Gastroesophageal sphincter (tissue), 4 donors: ENCODE measurements around the gene LGMN. TPM values are rescaled to one million over a fixed set of nuclear protein-coding genes. Genes with fewer than 3 reads are reported as not detected.

ENCODE experiments used
- ATAC-seq: fragments of 150-250 bp; one replicate; pipeline ENCODE4 v1.9.1; 2016; ENCODE audit warnings: mild to moderate bottlenecking, moderate library complexity
- H3K27ac ChIP-seq, 4 donors: fragments of 200-600 bp; sonication (generic) in 3 of 4; 1 replicate in 3 of 4; 2 replicates in 1 of 4; pipeline ENCODE4 v1.5.1; 2016 to 2019
- H3K27me3 ChIP-seq: fragments of 200-600 bp; sonication (generic); one replicate; pipeline ENCODE4 v1.5.1; 2019
- H3K36me3 ChIP-seq, 2 donors: fragments of 200-600 bp; sonication (generic); one replicate each; pipeline ENCODE4 v1.5.1; 2019; ENCODE audit warnings: control low read depth in 1 of 2
- H3K4me1 ChIP-seq, 3 donors: fragments of 200-600 bp; sonication (generic); 1 replicate in 2 of 3; 2 replicates in 1 of 3; pipeline ENCODE4 v1.5.1; 2016 to 2019; ENCODE audit warnings: control low read depth in 2 of 3
- H3K4me3 ChIP-seq, 2 donors: fragments of 200-600 bp; sonication (generic); one replicate each; pipeline ENCODE4 v1.5.1; 2019; ENCODE audit warnings: mild to moderate bottlenecking in 1 of 2, moderate library complexity in 1 of 2
- H3K9me3 ChIP-seq, 3 donors: fragments of 200-600 bp; sonication (generic); one replicate each; pipeline ENCODE4 v1.5.1; 2017 to 2019; ENCODE audit warnings: control low read depth in 2 of 3
- EP300 ChIP-seq: sonication (generic); formaldehyde crosslinking; IDR thresholded peaks from one replicate; pipeline ENCODE4 v1.6.1; 2017; ENCODE audit warnings: antibody characterized with exemption, mild to moderate bottlenecking
- POLR2A ChIP-seq, 2 donors: fragments of 450-650 bp; IDR thresholded peaks; one replicate each; pipeline ENCODE4 v1.6.1; 2017; ENCODE audit warnings: antibody characterized with exemption in 2 of 2, mild to moderate bottlenecking in 2 of 2, moderate library complexity in 1 of 2
- POLR2AphosphoS5 ChIP-seq: sonication (generic); formaldehyde crosslinking; IDR thresholded peaks from one replicate; pipeline ENCODE4 v1.6.1; 2017; ENCODE audit warnings: antibody characterized with exemption
- WGBS, 2 donors: methylation state at CpG; one replicate each; pipeline ENCODE4 v1.1.5; 2018; ENCODE audit warnings: low coverage in 1 of 2; 5-methylcytosine and 5-hydroxymethylcytosine counted together
- total RNA-seq, 4 donors: library from RNA; depleted of rRNA; stranded (reverse); fragments of >200 nt; gene quantifications; one replicate each; pipeline ENCODE4 v1.1.0, GENCODE V29; 2016
- TF ChIP-seq, protein P1 (sequence below), 4 experiments: fragments of 200-600 bp in 2 of 4; fragments of 450-650 bp in 2 of 4; sonication (generic) in 1 of 4; IDR thresholded peaks; one replicate each; pipeline ENCODE4 v1.5.1; 2017 to 2019; ENCODE audit warnings: antibody characterized with exemption in 4 of 4, mild to moderate bottlenecking in 2 of 4, moderate library complexity in 2 of 4

The LGMN gene
- total RNA-seq: 100 to 1,000 TPM in 2 of 4 donors, 10 to 100 TPM in 2; 38.1 to 132 (median 91.6) TPM

DNA sequence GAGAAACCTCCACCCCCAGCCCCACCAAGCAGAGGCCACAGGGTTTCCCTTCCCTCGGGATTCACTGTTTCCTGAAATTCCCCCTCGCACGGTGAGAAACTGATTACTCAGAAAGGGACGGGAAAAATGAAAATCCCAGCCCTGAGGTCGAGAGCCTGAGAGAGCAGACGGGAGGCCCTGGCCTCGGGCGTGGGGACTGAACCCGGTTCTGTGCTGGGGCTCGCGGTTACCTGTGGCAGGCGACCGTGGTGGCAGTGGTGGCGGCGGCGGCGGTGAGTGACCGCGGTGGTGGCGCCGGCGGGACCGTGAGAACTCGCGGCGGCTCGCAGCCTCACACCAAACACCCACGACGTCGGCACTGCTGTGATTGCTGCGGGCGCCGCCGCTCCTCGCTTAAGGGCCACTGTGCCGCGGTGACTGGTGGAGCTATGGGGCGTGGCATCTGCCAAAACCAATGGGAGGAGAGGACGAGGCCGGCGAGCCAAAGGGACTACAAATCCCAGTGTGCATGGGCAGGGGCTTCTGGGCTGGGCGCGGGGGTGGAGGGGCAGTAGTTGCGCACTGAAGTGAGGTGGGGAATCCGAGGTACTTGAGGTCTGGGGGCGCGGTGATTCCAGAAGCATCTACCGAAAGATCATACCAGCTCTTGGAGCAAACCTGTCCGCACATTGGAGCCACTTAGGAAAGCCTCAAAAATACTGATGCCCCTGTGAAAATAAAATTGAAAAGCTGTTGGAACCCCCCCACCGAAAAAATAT lies at the start of gene LGMN:
Gene LGMN, minus strand, starts transcription at position 369 of the 758 bp plus-strand sequence. CDS start 15,841 bp downstream, outside the sequence.
- peak within 1 kb of the TSS; percentile 84 to 91 (median 88) for H3K27ac ChIP-seq
- TF ChIP-seq POLR2AphosphoS5 (peak; percentile 99), EP300 (no peak), POLR2A (IDR thresholded peaks at IDR 0.05) (peak; percentile 96 to 98)
- TF ChIP-seq, protein P1, sequence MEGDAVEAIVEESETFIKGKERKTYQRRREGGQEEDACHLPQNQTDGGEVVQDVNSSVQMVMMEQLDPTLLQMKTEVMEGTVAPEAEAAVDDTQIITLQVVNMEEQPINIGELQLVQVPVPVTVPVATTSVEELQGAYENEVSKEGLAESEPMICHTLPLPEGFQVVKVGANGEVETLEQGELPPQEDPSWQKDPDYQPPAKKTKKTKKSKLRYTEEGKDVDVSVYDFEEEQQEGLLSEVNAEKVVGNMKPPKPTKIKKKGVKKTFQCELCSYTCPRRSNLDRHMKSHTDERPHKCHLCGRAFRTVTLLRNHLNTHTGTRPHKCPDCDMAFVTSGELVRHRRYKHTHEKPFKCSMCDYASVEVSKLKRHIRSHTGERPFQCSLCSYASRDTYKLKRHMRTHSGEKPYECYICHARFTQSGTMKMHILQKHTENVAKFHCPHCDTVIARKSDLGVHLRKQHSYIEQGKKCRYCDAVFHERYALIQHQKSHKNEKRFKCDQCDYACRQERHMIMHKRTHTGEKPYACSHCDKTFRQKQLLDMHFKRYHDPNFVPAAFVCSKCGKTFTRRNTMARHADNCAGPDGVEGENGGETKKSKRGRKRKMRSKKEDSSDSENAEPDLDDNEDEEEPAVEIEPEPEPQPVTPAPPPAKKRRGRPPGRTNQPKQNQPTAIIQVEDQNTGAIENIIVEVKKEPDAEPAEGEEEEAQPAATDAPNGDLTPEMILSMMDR (IDR thresholded peaks at IDR 0.05): no peak
- ATAC-seq: peak; percentile 99

DNA sequence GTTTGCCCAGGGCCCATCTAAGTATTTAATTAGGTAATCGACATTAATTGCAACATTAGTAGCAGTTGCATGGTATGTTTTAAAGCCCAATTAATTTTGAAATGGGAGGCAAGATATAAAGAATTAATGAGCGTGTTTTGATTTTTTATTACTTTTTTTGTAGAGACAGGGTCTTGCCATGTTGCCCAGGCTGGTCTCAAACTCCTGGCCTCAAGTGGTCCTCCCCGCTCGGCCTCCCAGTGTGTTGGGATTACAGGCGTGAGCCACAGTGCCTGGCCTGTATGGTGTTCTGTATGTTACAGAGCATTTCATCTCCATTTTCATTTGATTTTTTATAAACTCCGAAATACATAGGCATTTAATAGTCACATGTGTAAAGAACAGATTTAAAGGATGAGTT lies 46.5 kb upstream of the LGMN start:
- H3K4me3 ChIP-seq: peak overlapping the region; percentile 82 to 84
- H3K27ac ChIP-seq: peak overlapping the region; percentile 86 to 90 (median 87)
- ATAC-seq: no peak
- H3K4me1 ChIP-seq: peaks cover 8 to 37% (median 10%) of the 10 kb centered on the region in 3 donors
- H3K36me3 ChIP-seq: peaks cover 0 to 22% of the 10 kb centered on the region in 2 donors
- TF ChIP-seq EP300: no peak
- TF ChIP-seq POLR2AphosphoS5: no peak
- TF ChIP-seq POLR2A (IDR thresholded peaks at IDR 0.05): no peak
- TF ChIP-seq, protein P1 (IDR thresholded peaks at IDR 0.05): no peak
- H3K27me3 ChIP-seq: no peaks in the 10 kb centered on the region
- WGBS, 2 donors: 51 to 68% methylated on average over 5 to 6 of the region's 6 CpGs
- peaks cover 0 to 5% (median 0%) of the 10 kb centered on the region in 3 donors for H3K9me3 ChIP-seq

More for the DNA sequence above, at the start of gene LGMN:
- Histone ChIP-seq H3K4me1 (peaks cover 0 to 29% (median 8%) of the 10 kb centered on the region in 3 donors), H3K27me3 (no peaks in the 10 kb centered on the region), H3K36me3 (peaks cover 0 to 1% of the 10 kb centered on the region in 2 donors), H3K4me3 (peak within 1 kb of the TSS; percentile 79 to 98), H3K9me3 (no peaks in the 10 kb centered on the region)
- 1 to 4% methylated on average over 10 to 25 of the region's 50 CpGs for WGBS, 2 donors

DNA sequence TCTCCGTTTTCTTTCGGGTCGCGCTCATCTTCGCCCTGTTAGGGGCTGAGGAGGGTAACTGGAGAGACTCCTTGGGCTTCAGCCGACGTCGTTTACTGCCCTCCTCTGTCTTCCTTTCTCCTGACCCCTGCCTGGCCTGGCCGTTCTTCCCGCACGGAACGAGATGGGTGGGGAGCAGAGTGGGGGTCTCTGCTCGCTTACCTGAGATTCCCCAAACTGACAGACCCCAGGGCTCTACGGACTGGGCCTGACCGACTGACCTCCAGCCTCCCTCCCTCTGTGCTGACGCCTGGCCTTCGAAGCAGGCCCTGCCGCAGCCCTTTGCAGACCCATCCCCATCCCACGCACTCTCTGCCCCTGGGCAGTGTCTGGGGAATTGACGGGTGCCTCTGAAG lies 46.1 kb upstream of the LGMN start:
- Histone ChIP-seq H3K9me3 (peaks cover 0 to 9% (median 0%) of the 10 kb centered on the region in 3 donors), H3K27me3 (no peaks in the 10 kb centered on the region), H3K36me3 (peaks cover 0 to 20% of the 10 kb centered on the region in 2 donors), H3K4me1 (peaks cover 6 to 33% (median 8%) of the 10 kb centered on the region in 3 donors), H3K27ac (peak overlapping the region; percentile 86 to 90 (median 87)), H3K4me3 (peak overlapping the region; percentile 82 to 84)
- no peak for ATAC-seq
- TF ChIP-seq EP300: no peak
- no peak for TF ChIP-seq POLR2AphosphoS5
- TF ChIP-seq, protein P1 (IDR thresholded peaks at IDR 0.05): no peak
- peak in 1 of 2 donors; percentile 0 for TF ChIP-seq POLR2A (IDR thresholded peaks at IDR 0.05)
- 0% methylated on average over 7 of the region's 20 CpGs; no CpG with 5 or more reads in 1 of the 2 donors for WGBS, 2 donors

DNA sequence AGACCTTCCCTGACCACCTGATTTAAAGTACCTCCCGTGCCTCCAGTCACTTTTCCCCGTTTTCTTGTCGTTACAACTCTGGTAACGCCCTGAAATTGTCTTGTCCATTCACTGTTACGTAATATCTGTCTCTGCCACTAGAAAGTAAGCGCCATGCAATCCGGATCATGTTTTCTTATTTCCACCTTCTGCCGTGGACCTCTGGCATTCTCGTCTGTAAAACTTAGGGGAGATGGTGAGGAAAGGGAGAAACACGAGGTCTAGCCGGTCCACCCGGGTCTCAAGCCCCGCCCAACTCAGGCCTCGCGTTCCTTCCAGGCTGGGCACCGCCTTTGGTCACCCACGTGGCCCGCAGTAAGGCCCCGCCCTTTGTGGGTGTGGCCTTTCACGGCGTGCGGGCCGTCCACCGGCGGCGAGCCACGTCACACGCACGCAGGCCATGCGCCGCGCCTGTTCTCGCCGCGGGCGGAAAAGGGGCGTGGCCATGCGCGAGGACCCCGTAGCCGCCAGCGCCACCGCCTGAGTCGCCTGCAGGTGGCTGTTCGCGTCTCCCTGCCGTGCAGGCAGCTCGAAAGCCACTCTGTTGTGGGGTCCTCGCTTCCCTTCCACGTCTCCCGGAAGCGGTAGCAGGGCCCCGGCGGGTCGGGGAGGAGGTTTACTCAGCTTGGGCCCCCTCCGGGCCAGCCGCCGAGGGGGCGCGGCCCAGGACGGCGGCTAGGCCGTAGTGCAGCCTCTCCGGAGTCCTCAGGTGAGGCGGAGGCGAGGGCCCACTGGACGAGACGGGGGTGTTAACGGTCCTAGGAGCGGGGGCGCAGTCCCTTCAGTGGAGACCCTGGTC lies 45.5 kb upstream of the LGMN start, which contains the start of gene GOLGA5:
Gene GOLGA5, plus strand, starts transcription at position 597 of the 838 bp plus-strand sequence. CDS start 3,133 bp downstream, outside the sequence.
- peaks cover 0 to 17% of the 10 kb centered on the region in 2 donors for H3K36me3 ChIP-seq
- no peaks in the 10 kb centered on the region for H3K27me3 ChIP-seq
- H3K9me3 ChIP-seq: peaks cover 0 to 16% (median 0%) of the 10 kb centered on the region in 3 donors
- H3K4me3 ChIP-seq: peak within 1 kb of the TSS; percentile 82 to 84
- ATAC-seq: peak; percentile 97
- TF ChIP-seq EP300 (no peak), POLR2AphosphoS5 (peak; percentile 72), POLR2A (IDR thresholded peaks at IDR 0.05) (peak; percentile 39 to 63)
- TF ChIP-seq, protein P1 (IDR thresholded peaks at IDR 0.05): peak in 3 of 4 experiments; percentile 38 to 67 (median 56)
- H3K4me1 ChIP-seq: peaks cover 6 to 32% (median 8%) of the 10 kb centered on the region in 3 donors
- WGBS, 2 donors: 2% methylated on average over 14 to 15 of the region's 71 CpGs
- peak within 1 kb of the TSS; percentile 86 to 90 (median 87) for H3K27ac ChIP-seq
